ENCODE results near the gene MTA3.

GRCh38 chr2:42769583-42770287, 201.3 kb downstream of the MTA3 start:
- TF ChIP-seq CTCF (IDR thresholded peaks at IDR 0.05; ENCODE audit: low read depth, low read length) (no peak), POLR2A (IDR thresholded peaks at IDR 0.05; ENCODE audit: extremely low read depth, insufficient read length) (no peak)

Measured in NB4 (cell line).